NCI-H524 treated with DMSO at 0.1 percent for 48 hours (cell line): ENCODE results near the gene ANKRD31.
"Not testable (repeated sequence)": the region's sequence is repeated elsewhere in the genome, so short reads cannot be mapped to it uniquely, and the experiment has no call there.

Experiments
- DNase-seq: peaks from one replicate; lab custom pipeline; 2025; lab: John Stamatoyannopoulos, UW

Gene ANKRD31

GRCh38 chr5:75236322-75237316, at the start of gene ANKRD31:
ANKRD31 (minus strand) TSS chr5:75236878; CDS start chr5:75236686, 192 bp downstream.
- peak; percentile 42 for DNase-seq

GRCh38 chr5:75286211-75286773, 49.6 kb upstream of the ANKRD31 start:
- DNase-seq: no peak

- no peak for DNase-seq
Observed at GRCh38 chr5:75282581-75282980, 45.9 kb upstream of the ANKRD31 start.

GRCh38 chr5:75281716-75282465, 45.2 kb upstream of the ANKRD31 start:
- no peak for DNase-seq

- no peak for DNase-seq
Observed at GRCh38 chr5:75279321-75279720, 42.6 kb upstream of the ANKRD31 start.

- no peak for DNase-seq
Observed at GRCh38 chr5:75277463-75277862, 40.8 kb upstream of the ANKRD31 start.

GRCh38 chr5:75275756-75276155, 39.1 kb upstream of the ANKRD31 start:
- DNase-seq: no peak

GRCh38 chr5:75275147-75275546, 38.5 kb upstream of the ANKRD31 start:
- DNase-seq: no peak

GRCh38 chr5:75274486-75274885, 37.8 kb upstream of the ANKRD31 start:
- no peak for DNase-seq

GRCh38 chr5:75270605-75271004, 33.9 kb upstream of the ANKRD31 start:
- not testable (repeated sequence) for DNase-seq

- no peak for DNase-seq
Observed at GRCh38 chr5:75265731-75266130, 29.1 kb upstream of the ANKRD31 start.

GRCh38 chr5:75262271-75262670, 25.6 kb upstream of the ANKRD31 start:
- DNase-seq: no peak

- no peak for DNase-seq
Observed at GRCh38 chr5:75260708-75261107, 24.0 kb upstream of the ANKRD31 start.

GRCh38 chr5:75250452-75250851, 13.8 kb upstream of the ANKRD31 start:
- DNase-seq: not testable (repeated sequence)

- no peak for DNase-seq
Observed at GRCh38 chr5:75245023-75245422, 8.3 kb upstream of the ANKRD31 start.

GRCh38 chr5:75243510-75243909, 6.8 kb upstream of the ANKRD31 start:
- DNase-seq: no peak

GRCh38 chr5:75243100-75243499, 6.4 kb upstream of the ANKRD31 start:
- DNase-seq: no peak

- DNase-seq: no peak
Observed at GRCh38 chr5:75242067-75242466, 5.4 kb upstream of the ANKRD31 start.

- DNase-seq: no peak
Observed at GRCh38 chr5:75239681-75240080, 3.0 kb upstream of the ANKRD31 start.

- DNase-seq: no peak
Observed at GRCh38 chr5:75235711-75236110, 967 bp downstream of the ANKRD31 start.

- no peak for DNase-seq
Observed at GRCh38 chr5:75234251-75234650, 2.4 kb downstream of the ANKRD31 start.

- DNase-seq: no peak
Observed at GRCh38 chr5:75226916-75227315, 9.8 kb downstream of the ANKRD31 start.

GRCh38 chr5:75225506-75225905, 11.2 kb downstream of the ANKRD31 start:
- no peak for DNase-seq
